Upper lobe of right lung (tissue), 1 donor: ENCODE measurements around the gene OTULIN. TPM values are rescaled to one million over a fixed set of nuclear protein-coding genes. Genes with fewer than 3 reads are reported as not detected.

Experiments
- ATAC-seq: fragments of 200-7000 bp; cut with Tn5 transposase; one replicate; pipeline ENCODE4 v1.9.1; 2020; ENCODE audit warnings: mild to moderate bottlenecking, moderate library complexity
- DNase-seq: peaks from one replicate; pipeline ENCODE4 v3.0.0-alpha.2; 2020
- H3K27ac ChIP-seq: fragments of 200-600 bp; one replicate; pipeline ENCODE4 v1.8.0; 2022
- H3K27me3 ChIP-seq: fragments of 200-600 bp; one replicate; pipeline ENCODE4 v1.8.0; 2022; ENCODE audit warnings: mild to moderate bottlenecking
- H3K36me3 ChIP-seq: fragments of 200-600 bp; one replicate; pipeline ENCODE4 v1.8.0; 2022
- H3K4me1 ChIP-seq: fragments of 200-600 bp; one replicate; pipeline ENCODE4 v1.8.0; 2022
- H3K4me3 ChIP-seq: fragments of 200-600 bp; one replicate; pipeline ENCODE4 v1.8.0; 2022; ENCODE audit warnings: mild to moderate bottlenecking
- H3K9me3 ChIP-seq: fragments of 200-600 bp; one replicate; pipeline ENCODE4 v1.8.0; 2022
- CTCF ChIP-seq: fragments of 200-600 bp; IDR thresholded peaks from one replicate; pipeline ENCODE4 v1.8.0; 2022; ENCODE audit warnings: antibody characterized with exemption
- intact Hi-C: fragments of 100-400 bp; cut with DNase I; formaldehyde crosslinking; loops from one replicate; pipeline ENCODE4 v1.11.0; 2022
- total RNA-seq: library from RNA; stranded (reverse); fragmentation: NEBNext Ultra II Directional; extraction: Animal tissue kit (Norgen Biotek cat#: 25700); gene quantifications from one replicate; pipeline ENCODE4 v1.2.1, GENCODE V29; 2021
- donor health status: DM: no; HTN: yes; CAD: no; lungs with severe emphysema.

The OTULIN gene
- total RNA-seq, 1 donor from 2014 or later, result 30.0 TPM

- H3K27me3 ChIP-seq, result no peaks in the 10 kb centered on the region
- H3K27ac ChIP-seq, result no peak overlapping the region
- no peaks in the 10 kb centered on the region for H3K4me1 ChIP-seq
- ATAC-seq (no peak), DNase-seq (no peak)
- H3K9me3 ChIP-seq, result no peaks in the 10 kb centered on the region
- no peak for TF ChIP-seq CTCF
- intact Hi-C loops, result loop anchor here (5.0 kb wide), 1 partner anchor 295 kb away; no protein-coding TSS in a partner anchor
- no peaks in the 10 kb centered on the region for H3K36me3 ChIP-seq
- H3K4me3 ChIP-seq, result no peak overlapping the region
Observed at GRCh38 chr5:14721990-14722656, 57.6 kb downstream of the OTULIN start.

GRCh38 chr5:14722923-14723322, 58.4 kb downstream of the OTULIN start:
- no peaks in the 10 kb centered on the region for H3K27me3 ChIP-seq
- intact Hi-C loops, result loop anchor here (5.0 kb wide), 1 partner anchor 294 kb away; no protein-coding TSS in a partner anchor
- ATAC-seq (no peak), DNase-seq (no peak)
- no peaks in the 10 kb centered on the region for H3K9me3 ChIP-seq
- no peak for TF ChIP-seq CTCF
- H3K4me1 ChIP-seq, result no peaks in the 10 kb centered on the region
- no peak overlapping the region for H3K27ac ChIP-seq
- H3K4me3 ChIP-seq, result no peak overlapping the region
- H3K36me3 ChIP-seq, result no peaks in the 10 kb centered on the region

- intact Hi-C loops, result loop anchor here (5.0 kb wide), 1 partner anchor 294 kb away; no protein-coding TSS in a partner anchor
- no peaks in the 10 kb centered on the region for H3K4me1 ChIP-seq
- no peak for ATAC-seq
- H3K4me3 ChIP-seq, result no peak overlapping the region
- no peaks in the 10 kb centered on the region for H3K9me3 ChIP-seq
- TF ChIP-seq CTCF, result no peak
- no peaks in the 10 kb centered on the region for H3K36me3 ChIP-seq
- H3K27ac ChIP-seq, result no peak overlapping the region
- DNase-seq, result no peak
- no peaks in the 10 kb centered on the region for H3K27me3 ChIP-seq
Observed at GRCh38 chr5:14723701-14724132, 59.2 kb downstream of the OTULIN start.

GRCh38 chr5:14724633-14725032, 60.1 kb downstream of the OTULIN start:
- Histone ChIP-seq H3K27ac (no peak overlapping the region), H3K4me3 (no peak overlapping the region), H3K9me3 (no peaks in the 10 kb centered on the region), H3K36me3 (no peaks in the 10 kb centered on the region), H3K4me1 (no peaks in the 10 kb centered on the region), H3K27me3 (no peaks in the 10 kb centered on the region)
- no peak for DNase-seq
- no peak for TF ChIP-seq CTCF
- ATAC-seq, result peak; percentile 61
- intact Hi-C loops, result loop anchor here (5.0 kb wide), 2 partner anchors 283 to 293 kb away; no protein-coding TSS in a partner anchor

GRCh38 chr5:14726066-14726838, 61.7 kb downstream of the OTULIN start:
- DNase-seq, result no peak
- no peaks in the 10 kb centered on the region for H3K4me1 ChIP-seq
- H3K27me3 ChIP-seq, result no peaks in the 10 kb centered on the region
- H3K27ac ChIP-seq, result no peak overlapping the region
- no peaks in the 10 kb centered on the region for H3K36me3 ChIP-seq
- H3K9me3 ChIP-seq, result no peaks in the 10 kb centered on the region
- ATAC-seq, result no peak
- intact Hi-C loops, result loop anchor here (5.0 kb wide), 1 partner anchor 281 kb away; no protein-coding TSS in a partner anchor
- no peak overlapping the region for H3K4me3 ChIP-seq
- no peak for TF ChIP-seq CTCF
